RWPE1 (cell line): ENCODE results near the gene RBCK1.

Experiments used
- CTCF ChIA-PET: fragments of 350-600 bp; sonication (Branson Sonifier 250); formaldehyde crosslinking; extraction: SDS; loops from one replicate; lab custom pipeline; 2021; lab: Yijun Ruan, JAX
- POLR2A ChIA-PET: fragments of 400-600 bp; formaldehyde crosslinking; extraction: SDS; loops from one replicate; lab custom pipeline; 2020; ENCODE audit warnings: antibody characterized with exemption; ENCODE audit not compliant: low non-redundant PET; lab: Yijun Ruan, JAX
- DNase-seq: peaks from one replicate; pipeline ENCODE4 v3.0.0; 2012; ENCODE audit warnings: low spot score
- H3K27ac ChIP-seq: fragments of 450-650 bp; 2 replicates; pipeline ENCODE4 v1.5.1; 2017
- TF ChIP-seq, protein P1 (sequence below): fragments of 450-650 bp; conservative IDR thresholded peaks from 2 replicates; pipeline ENCODE4 v1.5.1; 2017; ENCODE audit warnings: low read depth, mild to moderate bottlenecking

The RBCK1 gene

DNA sequence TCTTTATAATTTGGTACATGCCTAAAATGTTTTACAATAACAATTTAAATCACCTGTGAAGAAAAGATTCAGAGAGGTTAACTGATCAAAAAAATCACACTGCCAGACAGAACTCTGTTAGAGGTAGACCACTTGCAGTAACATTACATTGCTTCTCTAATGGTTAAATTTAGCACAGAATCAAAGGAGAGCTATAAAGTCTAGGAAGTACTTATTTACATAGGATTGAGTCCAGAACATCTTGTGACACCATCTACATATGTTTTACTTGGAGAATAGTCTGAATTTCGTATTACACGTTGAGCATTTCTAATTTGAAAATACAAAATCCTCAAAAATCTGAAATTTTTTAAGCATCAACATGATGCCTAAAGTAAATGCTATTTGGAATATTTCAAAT lies 71.4 kb downstream of the RBCK1 start:
- CTCF ChIA-PET = interaction anchor here (1.2 kb wide), 1 partner anchor 260 kb away, joined by 5 read pairs; no protein-coding TSS in a partner anchor
- TF ChIP-seq, protein P1, sequence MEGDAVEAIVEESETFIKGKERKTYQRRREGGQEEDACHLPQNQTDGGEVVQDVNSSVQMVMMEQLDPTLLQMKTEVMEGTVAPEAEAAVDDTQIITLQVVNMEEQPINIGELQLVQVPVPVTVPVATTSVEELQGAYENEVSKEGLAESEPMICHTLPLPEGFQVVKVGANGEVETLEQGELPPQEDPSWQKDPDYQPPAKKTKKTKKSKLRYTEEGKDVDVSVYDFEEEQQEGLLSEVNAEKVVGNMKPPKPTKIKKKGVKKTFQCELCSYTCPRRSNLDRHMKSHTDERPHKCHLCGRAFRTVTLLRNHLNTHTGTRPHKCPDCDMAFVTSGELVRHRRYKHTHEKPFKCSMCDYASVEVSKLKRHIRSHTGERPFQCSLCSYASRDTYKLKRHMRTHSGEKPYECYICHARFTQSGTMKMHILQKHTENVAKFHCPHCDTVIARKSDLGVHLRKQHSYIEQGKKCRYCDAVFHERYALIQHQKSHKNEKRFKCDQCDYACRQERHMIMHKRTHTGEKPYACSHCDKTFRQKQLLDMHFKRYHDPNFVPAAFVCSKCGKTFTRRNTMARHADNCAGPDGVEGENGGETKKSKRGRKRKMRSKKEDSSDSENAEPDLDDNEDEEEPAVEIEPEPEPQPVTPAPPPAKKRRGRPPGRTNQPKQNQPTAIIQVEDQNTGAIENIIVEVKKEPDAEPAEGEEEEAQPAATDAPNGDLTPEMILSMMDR = no peak
- POLR2A ChIA-PET = no interaction called here
- no peak for DNase-seq
- H3K27ac ChIP-seq = no peak overlapping the region

GRCh38 chr20:480044-480443 lies 71.9 kb downstream of the RBCK1 start:
- no peak for DNase-seq
- ChIA-PET POLR2A (no interaction called here), CTCF (no interaction called here)
- no peak overlapping the region for H3K27ac ChIP-seq
- TF ChIP-seq, protein P1 = no peak

- DNase-seq = no peak
- TF ChIP-seq, protein P1 = no peak
- ChIA-PET CTCF (interaction anchor here (1.8 kb wide), 1 partner anchor 127 kb away, joined by 4 read pairs; no protein-coding TSS in a partner anchor), POLR2A (no interaction called here)
- no peak overlapping the region for H3K27ac ChIP-seq
Observed at GRCh38 chr20:481167-481566, 73.1 kb downstream of the RBCK1 start.
